ENCODE results near the gene GABRR1.

GRCh38 chr6:89242574-89243330 is 25.6 kb upstream of the GABRR1 start:
- TF ChIP-seq EZH2 (IDR thresholded peaks at IDR 0.05; ENCODE audit: insufficient read depth, poor library complexity, severe bottlenecking) (no peak), EZH2phosphoT487 (IDR thresholded peaks at IDR 0.05; ENCODE audit: insufficient read depth, low read depth) (no peak)
